ENCODE results near the gene CGB7.

The CGB7 gene

DNA sequence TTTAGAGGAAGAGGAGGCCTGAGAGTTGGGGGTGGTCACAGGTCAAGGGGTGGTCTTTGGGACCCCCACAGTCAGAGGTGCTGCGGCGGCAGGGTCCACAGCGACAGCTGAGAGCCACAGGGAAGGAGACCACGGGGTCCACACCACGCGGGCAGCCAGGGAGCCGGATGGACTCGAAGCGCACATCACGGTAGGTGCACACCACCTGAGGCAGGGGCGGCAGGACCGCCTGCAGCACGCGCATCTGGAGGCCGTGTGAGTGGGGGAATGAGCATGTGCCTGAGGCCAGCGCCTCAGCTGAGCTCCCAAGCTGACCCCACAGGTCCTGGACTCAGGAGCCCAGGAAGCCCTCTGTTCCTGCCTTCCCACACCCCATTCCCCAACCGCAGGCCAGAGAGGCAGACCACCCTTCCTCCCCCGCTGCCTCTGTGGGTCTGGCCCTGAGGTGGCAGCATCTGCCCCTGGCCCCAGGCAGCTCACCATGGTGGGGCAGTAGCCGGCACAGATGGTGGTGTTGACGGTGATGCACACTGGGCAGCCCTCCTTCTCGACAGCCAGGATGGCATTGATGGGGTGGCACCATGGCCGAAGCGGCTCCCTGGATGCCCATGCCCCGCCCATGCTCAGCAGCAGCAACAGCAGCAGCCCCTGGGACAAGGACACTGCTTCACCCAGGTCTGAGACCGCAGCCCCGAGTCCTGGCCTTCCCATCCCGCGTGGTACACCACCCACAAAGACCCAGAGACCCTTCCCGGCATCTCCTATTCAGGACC is 41.3 kb downstream of the CGB7 start:
- no peak for DNase-seq (ENCODE audit: low spot score)

DNA sequence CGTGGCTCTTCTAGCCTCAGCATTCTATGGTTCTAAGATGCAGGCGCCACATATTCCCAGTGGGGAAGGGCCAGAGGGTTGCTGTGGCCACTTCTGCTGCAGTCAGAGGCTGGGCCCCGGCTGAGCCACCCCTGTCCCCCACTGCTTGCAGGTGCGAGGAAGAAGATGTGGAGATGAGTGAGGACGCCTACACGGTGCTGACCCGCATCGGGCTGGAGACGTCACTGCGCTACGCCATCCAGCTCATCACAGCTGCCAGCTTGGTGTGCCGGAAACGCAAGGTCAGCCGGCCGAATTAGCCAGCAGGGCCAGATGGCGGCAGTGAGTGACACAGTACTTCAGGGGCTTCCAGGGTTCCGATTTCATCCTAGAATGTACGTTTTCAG is 42.7 kb downstream of the CGB7 start:
- DNase-seq (ENCODE audit: low spot score): no peak

GRCh38 chr19:49014123-49014869 is 43.3 kb downstream of the CGB7 start:
- DNase-seq (ENCODE audit: low spot score): no peak

- DNase-seq (ENCODE audit: low spot score): no peak
Observed at GRCh38 chr19:49011194-49011593, 46.4 kb downstream of the CGB7 start.

DNA sequence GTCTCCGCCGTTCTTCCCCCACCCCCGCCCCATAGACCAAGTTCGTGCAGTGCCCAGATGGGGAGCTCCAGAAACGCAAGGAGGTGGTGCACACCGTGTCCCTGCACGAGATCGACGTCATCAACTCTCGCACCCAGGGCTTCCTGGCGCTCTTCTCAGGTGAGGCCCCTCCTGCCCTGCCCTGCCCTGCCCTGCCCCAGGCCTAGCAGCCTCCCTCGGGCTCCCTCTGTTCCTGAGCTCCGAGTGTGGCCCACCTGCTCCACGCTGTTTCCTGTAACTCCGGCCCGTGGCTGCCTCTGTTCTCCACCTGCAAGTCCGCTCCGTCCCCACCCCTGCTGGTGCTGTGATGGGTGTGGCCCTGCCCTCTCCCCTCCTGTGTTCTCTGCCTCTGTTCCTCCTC is 47.1 kb downstream of the CGB7 start:
- no peak for DNase-seq (ENCODE audit: low spot score)

DNA sequence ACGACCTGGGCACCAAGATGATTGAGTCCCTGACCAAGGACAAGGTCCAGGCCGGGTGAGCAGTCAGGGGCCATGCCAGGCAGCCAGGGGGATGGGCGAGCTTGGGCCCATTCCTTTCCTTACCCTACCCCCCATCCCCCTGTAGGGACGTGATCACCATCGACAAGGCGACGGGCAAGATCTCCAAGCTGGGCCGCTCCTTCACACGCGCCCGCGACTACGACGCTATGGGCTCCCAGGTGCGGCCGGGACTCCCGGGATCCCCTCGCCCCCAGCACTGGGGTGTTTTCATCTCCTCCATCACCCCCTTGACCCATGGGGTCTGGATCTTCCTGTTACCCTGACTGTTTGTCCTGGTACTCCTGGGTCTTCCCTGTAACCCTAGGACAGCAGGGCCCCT is 47.7 kb downstream of the CGB7 start:
- DNase-seq (ENCODE audit: low spot score): no peak

GRCh38 chr19:49006905-49007304 is 50.6 kb downstream of the CGB7 start:
- no peak for DNase-seq (ENCODE audit: low spot score)

- no peak for DNase-seq (ENCODE audit: low spot score)
Observed at GRCh38 chr19:49004964-49005614, 52.5 kb downstream of the CGB7 start.

Data from Ammon's horn (tissue), 1 donor.